ENCODE data around the gene COG3. TPM values are rescaled to one million over a fixed set of nuclear protein-coding genes. Genes with fewer than 3 reads are reported as not detected.

The COG3 gene
- total and polyA plus RNA-seq, 10 donors = 12.3 to 99.2 (median 32.5) TPM

DNA sequence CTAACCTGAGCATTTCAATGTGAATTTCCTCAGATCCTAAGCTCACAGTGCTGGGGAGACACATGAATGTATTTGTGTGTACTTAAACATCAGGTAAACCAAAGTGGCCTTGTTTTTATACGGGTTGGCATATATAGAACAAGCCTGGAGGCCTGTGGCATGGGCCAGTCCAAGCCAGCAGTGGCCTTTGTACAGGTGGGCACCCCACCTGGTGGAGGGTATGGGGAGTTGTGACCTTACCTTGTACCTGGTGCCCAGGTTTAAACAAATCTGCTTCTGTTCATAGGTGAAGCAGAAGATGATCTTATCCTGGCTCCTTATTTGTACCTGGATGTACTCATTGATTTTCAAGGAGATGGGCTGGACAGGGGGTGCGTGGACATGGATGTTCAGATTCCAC, 79.8 kb downstream of the COG3 start:
- intact Hi-C loops (cut with DNase I; ENCODE audit: low total_unique reads) = no loop called here
- peaks cover 0 to 21% (median 0%) of the 10 kb centered on the region in 7 donors for H3K27me3 ChIP-seq (replicated peaks in 1 of 7)
- DNase-seq = no peak
- H3K27ac ChIP-seq = no peak overlapping the region
- no peak overlapping the region for H3K4me3 ChIP-seq
- no peaks in the 10 kb centered on the region for H3K4me1 ChIP-seq
- H3K36me3 ChIP-seq = no peaks in the 10 kb centered on the region
- H3K9me3 ChIP-seq = no peaks in the 10 kb centered on the region
- TF ChIP-seq CTCF (IDR thresholded peaks at IDR 0.05 in 8 of 11, conservative IDR thresholded peaks at IDR 0.05 in 3 of 11) = no peak
- 78 to 91% (median 86%) methylated on average over 2 of the region's 2 CpGs for WGBS, 5 donors

DNA sequence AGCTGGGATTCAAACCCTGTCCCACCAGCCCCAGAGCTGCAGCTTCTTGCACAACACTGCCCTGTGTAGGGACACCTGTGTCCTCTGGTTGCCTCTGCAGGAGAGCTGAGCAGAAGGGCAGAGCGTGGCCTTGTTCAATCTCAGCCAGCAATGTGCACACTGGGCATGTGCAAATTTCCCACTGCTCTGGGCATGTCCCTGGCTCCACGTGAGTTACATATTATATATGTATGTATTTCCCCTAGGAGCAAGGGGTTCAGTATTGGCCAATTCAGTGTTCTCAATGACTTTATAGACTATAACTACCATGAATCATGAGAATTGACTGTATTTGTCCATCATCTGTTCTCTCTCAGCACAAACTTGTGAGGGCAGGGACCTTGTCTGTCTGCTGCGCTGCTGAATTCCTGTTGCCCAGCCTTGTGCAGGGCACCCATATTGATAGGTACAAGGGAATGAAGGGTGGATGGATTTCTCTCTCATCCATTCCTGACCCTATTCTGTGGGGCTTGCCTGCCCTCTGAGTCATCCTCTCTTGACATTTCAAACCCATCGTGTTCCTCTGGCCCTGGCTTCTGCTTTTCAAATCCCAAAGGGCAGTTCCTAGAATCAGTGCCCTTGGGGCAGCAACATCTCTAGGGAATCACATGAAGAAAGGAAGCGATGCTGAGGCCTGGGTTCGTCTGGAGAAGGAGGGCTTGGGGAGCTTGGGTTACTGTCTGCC, 81.1 kb downstream of the COG3 start:
- H3K9me3 ChIP-seq = no peaks in the 10 kb centered on the region
- no peak for DNase-seq
- no peak overlapping the region for H3K27ac ChIP-seq
- H3K27me3 ChIP-seq (replicated peaks in 1 of 7) = peaks cover 0 to 21% (median 0%) of the 10 kb centered on the region in 7 donors
- WGBS, 5 donors = 58 to 76% (median 66%) methylated on average over 6 of the region's 6 CpGs
- H3K4me1 ChIP-seq = no peaks in the 10 kb centered on the region
- no peak overlapping the region for H3K4me3 ChIP-seq
- intact Hi-C loops (cut with DNase I; ENCODE audit: low total_unique reads) = no loop called here
- H3K36me3 ChIP-seq = no peaks in the 10 kb centered on the region
- TF ChIP-seq CTCF (IDR thresholded peaks at IDR 0.05 in 8 of 11, conservative IDR thresholded peaks at IDR 0.05 in 3 of 11) (no peak), POLR2AphosphoS5 (IDR thresholded peaks at IDR 0.05) (no peak), POLR2A (IDR thresholded peaks at IDR 0.05) (no peak)

- 85 to 92% (median 89%) methylated on average over 8 of the region's 8 CpGs for WGBS, 5 donors
- Histone ChIP-seq H3K9me3 (no peaks in the 10 kb centered on the region), H3K4me3 (no peak overlapping the region), H3K4me1 (no peaks in the 10 kb centered on the region), H3K27me3 (replicated peaks in 1 of 7) (peaks cover 0 to 21% (median 0%) of the 10 kb centered on the region in 7 donors), H3K27ac (no peak overlapping the region), H3K36me3 (no peaks in the 10 kb centered on the region)
- DNase-seq = no peak
- TF ChIP-seq POLR2A (IDR thresholded peaks at IDR 0.05) = no peak
- no peak for TF ChIP-seq POLR2AphosphoS5 (IDR thresholded peaks at IDR 0.05)
- no peak for TF ChIP-seq CTCF (IDR thresholded peaks at IDR 0.05 in 8 of 11, conservative IDR thresholded peaks at IDR 0.05 in 3 of 11)
- intact Hi-C loops (cut with DNase I; ENCODE audit: low total_unique reads) = no loop called here
Observed at GRCh38 chr13:45546410-45546765, 81.6 kb downstream of the COG3 start.

DNA sequence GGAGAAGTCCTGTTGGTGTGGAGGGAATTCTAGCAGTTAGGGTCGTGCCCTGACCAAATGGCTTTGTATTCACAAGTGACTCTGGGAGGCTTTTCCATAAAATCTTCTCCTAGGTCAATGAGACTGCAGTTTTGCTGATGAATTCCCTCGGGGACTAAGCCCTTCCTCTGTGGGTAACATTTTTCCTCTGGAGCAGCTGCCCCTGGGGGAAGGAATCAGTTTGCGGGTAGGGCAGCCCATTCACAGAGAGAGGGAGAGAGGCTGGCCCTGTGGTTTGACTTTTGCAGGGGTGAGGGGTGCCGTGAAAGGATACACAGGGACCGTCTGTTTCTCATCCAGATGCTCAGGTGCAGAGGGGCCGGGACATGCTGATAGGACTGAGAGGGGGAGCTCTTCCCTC, 83.5 kb downstream of the COG3 start:
- no peak for DNase-seq
- 60 to 68% (median 64%) methylated on average over 6 of the region's 6 CpGs for WGBS, 5 donors
- intact Hi-C loops (cut with DNase I; ENCODE audit: low total_unique reads) = no loop called here

More for the DNA sequence above, 83.5 kb downstream of the COG3 start:
- H3K9me3 ChIP-seq = no peaks in the 10 kb centered on the region
- no peak overlapping the region for H3K4me3 ChIP-seq
- no peak for TF ChIP-seq POLR2AphosphoS5 (IDR thresholded peaks at IDR 0.05)
- TF ChIP-seq CTCF (IDR thresholded peaks at IDR 0.05 in 8 of 11, conservative IDR thresholded peaks at IDR 0.05 in 3 of 11) = no peak
- TF ChIP-seq POLR2A (IDR thresholded peaks at IDR 0.05) = no peak
- H3K27me3 ChIP-seq (replicated peaks in 1 of 7) = peaks cover 0 to 21% (median 0%) of the 10 kb centered on the region in 7 donors
- no peaks in the 10 kb centered on the region for H3K36me3 ChIP-seq
- no peaks in the 10 kb centered on the region for H3K4me1 ChIP-seq
- H3K27ac ChIP-seq = no peak overlapping the region
